Lower leg skin (tissue), 3 donors: ENCODE measurements around the gene TSC22D3.

ENCODE experiments used
- POLR2A ChIP-seq, 2 donors: fragments of 450-650 bp; IDR thresholded peaks; one replicate each; pipeline ENCODE4 v1.6.1; 2016 to 2017; ENCODE audit warnings: antibody characterized with exemption in 2 of 2, mild to moderate bottlenecking in 1 of 2, moderate library complexity in 1 of 2
- TF ChIP-seq, protein P1 (sequence below), 3 donors: fragments of 450-650 bp; IDR thresholded peaks; one replicate each; pipeline ENCODE4 v1.5.1; 2016; ENCODE audit warnings: antibody characterized with exemption in 3 of 3, mild to moderate bottlenecking in 3 of 3, moderate library complexity in 2 of 3

DNA sequence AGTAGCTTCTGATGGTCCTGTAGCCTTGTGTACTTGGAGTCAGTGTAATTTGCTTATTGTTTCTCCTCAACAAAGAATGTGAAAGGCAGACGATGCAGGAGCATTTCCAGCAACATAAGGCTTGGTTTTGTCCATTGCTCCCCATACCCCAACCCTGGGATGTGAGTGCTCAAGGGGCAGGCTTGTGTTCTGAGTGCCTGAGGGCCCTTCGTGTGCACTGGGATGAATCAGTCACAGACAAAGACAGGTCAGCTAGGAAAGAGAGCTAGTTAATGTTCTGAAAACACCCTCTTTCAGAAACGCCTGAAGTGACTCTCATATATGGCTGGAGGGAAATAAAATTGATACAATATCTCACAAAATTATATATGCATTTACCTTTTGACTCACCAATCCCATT lies 88.1 kb downstream of the TSC22D3 start:
- no peak for TF ChIP-seq POLR2A (IDR thresholded peaks at IDR 0.05)
- TF ChIP-seq, protein P1, sequence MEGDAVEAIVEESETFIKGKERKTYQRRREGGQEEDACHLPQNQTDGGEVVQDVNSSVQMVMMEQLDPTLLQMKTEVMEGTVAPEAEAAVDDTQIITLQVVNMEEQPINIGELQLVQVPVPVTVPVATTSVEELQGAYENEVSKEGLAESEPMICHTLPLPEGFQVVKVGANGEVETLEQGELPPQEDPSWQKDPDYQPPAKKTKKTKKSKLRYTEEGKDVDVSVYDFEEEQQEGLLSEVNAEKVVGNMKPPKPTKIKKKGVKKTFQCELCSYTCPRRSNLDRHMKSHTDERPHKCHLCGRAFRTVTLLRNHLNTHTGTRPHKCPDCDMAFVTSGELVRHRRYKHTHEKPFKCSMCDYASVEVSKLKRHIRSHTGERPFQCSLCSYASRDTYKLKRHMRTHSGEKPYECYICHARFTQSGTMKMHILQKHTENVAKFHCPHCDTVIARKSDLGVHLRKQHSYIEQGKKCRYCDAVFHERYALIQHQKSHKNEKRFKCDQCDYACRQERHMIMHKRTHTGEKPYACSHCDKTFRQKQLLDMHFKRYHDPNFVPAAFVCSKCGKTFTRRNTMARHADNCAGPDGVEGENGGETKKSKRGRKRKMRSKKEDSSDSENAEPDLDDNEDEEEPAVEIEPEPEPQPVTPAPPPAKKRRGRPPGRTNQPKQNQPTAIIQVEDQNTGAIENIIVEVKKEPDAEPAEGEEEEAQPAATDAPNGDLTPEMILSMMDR (IDR thresholded peaks at IDR 0.05) = no peak
